HEK293 (cell line): ENCODE results near the gene CPA5.

Source experiments
- CTCF ChIP-seq: fragments of 450-650 bp; formaldehyde crosslinking; IDR thresholded peaks from 2 replicates; pipeline ENCODE4 v1.5.1; 2016; ENCODE audit warnings: missing biosample characterization, missing genetic modification characterization
- PRDM10 ChIP-seq: fragments of 450-650 bp; formaldehyde crosslinking; IDR thresholded peaks from 2 replicates; pipeline ENCODE4 v1.5.1; 2016; ENCODE audit warnings: missing biosample characterization, missing genetic modification characterization
- TCF7L2 ChIP-seq: IDR thresholded peaks from 2 replicates; pipeline ENCODE4 v1.6.1; 2011; ENCODE audit warnings: low read depth, mild to moderate bottlenecking, inconsistent platforms, low read length, moderate library complexity, borderline replicate concordance
- WT1 ChIP-seq: fragments of 450-650 bp; formaldehyde crosslinking; IDR thresholded peaks from 2 replicates; pipeline ENCODE4 v1.5.1; 2016; ENCODE audit warnings: missing biosample characterization, missing genetic modification characterization
- YY1 ChIP-seq: fragments of 450-650 bp; formaldehyde crosslinking; IDR thresholded peaks from 2 replicates; pipeline ENCODE4 v1.5.1; 2018; ENCODE audit warnings: missing biosample characterization, missing genetic modification characterization
- ZBTB20 ChIP-seq: fragments of 450-650 bp; formaldehyde crosslinking; IDR thresholded peaks from 2 replicates; pipeline ENCODE4 v1.5.1; 2016; ENCODE audit warnings: missing biosample characterization, missing genetic modification characterization
- ZBTB48 ChIP-seq: fragments of 450-650 bp; formaldehyde crosslinking; IDR thresholded peaks from 2 replicates; pipeline ENCODE4 v1.5.1; 2016; ENCODE audit warnings: missing biosample characterization, missing genetic modification characterization
- ZNF274 ChIP-seq, 2 experiments: fragments of 200-500 bp in 1 of 2; fragments of 450-650 bp in 1 of 2; sonication (Bioruptor generic) in 1 of 2; formaldehyde crosslinking in 1 of 2; IDR thresholded peaks; 2 replicates each; pipeline versions ENCODE4 v1.5.1 to v1.6.1; 2014 to 2016; ENCODE audit warnings: borderline replicate concordance in 1 of 2, inconsistent platforms in 1 of 2, low read length in 1 of 2, missing biosample characterization in 1 of 2, missing genetic modification characterization in 1 of 2
- ZNF518A ChIP-seq: fragments of 450-650 bp; formaldehyde crosslinking; conservative IDR thresholded peaks from 2 replicates; pipeline ENCODE4 v1.5.1; 2016; ENCODE audit warnings: low read depth, missing biosample characterization, missing genetic modification characterization
- ZNF530 ChIP-seq: fragments of 450-650 bp; formaldehyde crosslinking; IDR thresholded peaks from 2 replicates; pipeline ENCODE4 v1.5.1; 2016; ENCODE audit warnings: low read depth, missing biosample characterization, missing genetic modification characterization
- ZNF596 ChIP-seq: fragments of 450-650 bp; IDR thresholded peaks from 2 replicates; pipeline ENCODE4 v1.5.0; 2018; ENCODE audit warnings: missing biosample characterization, mild to moderate bottlenecking, missing genetic modification characterization, moderate library complexity

GRCh38 chr7:130342701-130343380 lies 1.8 kb upstream of the CPA5 start:
- TF ChIP-seq CTCF (tag by site-specific recombination) (no peak), ZNF274 (IDR thresholded peaks at IDR 0.05; ENCODE audit: low read length) (no peak), ZNF274 (tag by site-specific recombination; IDR thresholded peaks at IDR 0.05; ENCODE audit: borderline replicate concordance) (no peak), ZNF518A (tag by site-specific recombination) (no peak), ZNF596 (tag by site-specific recombination) (no peak), ZBTB20 (tag by site-specific recombination) (no peak), YY1 (tag by site-specific recombination) (no peak), ZNF530 (tag by site-specific recombination) (no peak), WT1 (tag by site-specific recombination) (no peak), ZBTB48 (tag by site-specific recombination) (no peak), TCF7L2 (no peak), PRDM10 (tag by site-specific recombination) (no peak)
